Liver (tissue), 9 donors: ENCODE measurements around the gene CDC42SE2. TPM values are rescaled to one million over a fixed set of nuclear protein-coding genes. Genes with fewer than 3 reads are reported as not detected.

Experiments
- DNase-seq: peaks from one replicate; pipeline ENCODE4 v3.0.0-alpha.2; 2017; ENCODE audit warnings: low spot score
- H3K27ac ChIP-seq, 2 donors: one replicate each; pipeline ENCODE4 v1.7.0; 2013; ENCODE audit warnings: inconsistent platforms in 2 of 2, low read length in 2 of 2, control low read depth in 1 of 2, low read depth in 1 of 2, mild to moderate bottlenecking in 1 of 2
- H3K27me3 ChIP-seq, 4 donors: one replicate each; pipeline versions ENCODE4 v1.6.1 to v1.7.0; 2013; ENCODE audit warnings: low read length in 3 of 4, inconsistent platforms in 1 of 4, mild to moderate bottlenecking in 1 of 4, moderate library complexity in 1 of 4; ENCODE audit not compliant: control insufficient read depth in 4 of 4, insufficient read depth in 4 of 4
- H3K36me3 ChIP-seq, 4 donors: one replicate each; pipeline versions ENCODE4 v1.6.1 to v1.7.0; 2013; ENCODE audit warnings: low read length in 3 of 4, mild to moderate bottlenecking in 3 of 4, low read depth in 1 of 4, moderate library complexity in 1 of 4; ENCODE audit not compliant: control insufficient read depth in 4 of 4, insufficient read depth in 3 of 4
- H3K4me1 ChIP-seq, 4 donors: one replicate each; pipeline versions ENCODE4 v1.6.1 to v1.7.0; 2013; ENCODE audit warnings: low read length in 3 of 4, mild to moderate bottlenecking in 3 of 4, moderate library complexity in 1 of 4; ENCODE audit not compliant: control insufficient read depth in 4 of 4, insufficient read depth in 4 of 4
- H3K4me3 ChIP-seq, 3 donors: one replicate each; pipeline versions ENCODE4 v1.6.1 to v1.7.0; 2013; ENCODE audit warnings: low read length in 3 of 3, control low read depth in 1 of 3, low read depth in 1 of 3, mild to moderate bottlenecking in 1 of 3
- H3K9ac ChIP-seq, 2 donors: one replicate each; pipeline ENCODE4 v1.7.0; 2013; ENCODE audit warnings: low read length in 2 of 2, mild to moderate bottlenecking in 2 of 2, moderate library complexity in 2 of 2, control low read depth in 1 of 2, low read depth in 1 of 2
- H3K9me3 ChIP-seq, 4 donors: one replicate each; pipeline versions ENCODE4 v1.6.1 to v1.7.0; 2013; ENCODE audit warnings: low read length in 3 of 4; ENCODE audit not compliant: control insufficient read depth in 4 of 4
- ATF3 ChIP-seq: IDR thresholded peaks from 2 replicates; pipeline ENCODE4 v1.6.1; 2016; ENCODE audit warnings: antibody characterized with exemption
- CTCF ChIP-seq: fragments of 150-350 bp; IDR thresholded peaks from 2 replicates; pipeline ENCODE4 v1.5.1; 2017; ENCODE audit warnings: improper control_type of control experiment, low read depth, low read length; ENCODE audit not compliant: missing input control
- EGR1 ChIP-seq, 2 donors: IDR thresholded peaks; 2 replicates each; pipeline ENCODE4 v1.6.1; 2016 to 2018; ENCODE audit warnings: antibody characterized with exemption in 2 of 2, low read depth in 2 of 2
- FOXA1 ChIP-seq: IDR thresholded peaks from 2 replicates; pipeline ENCODE4 v1.6.1; 2016; ENCODE audit warnings: antibody characterized with exemption
- FOXA2 ChIP-seq: IDR thresholded peaks from 2 replicates; pipeline ENCODE4 v1.6.1; 2016; ENCODE audit warnings: antibody characterized with exemption
- GABPA ChIP-seq, 2 donors: IDR thresholded peaks in 1 of 2; conservative IDR thresholded peaks in 1 of 2; 2 replicates each; pipeline ENCODE4 v1.6.1; 2016; ENCODE audit warnings: antibody characterized with exemption in 2 of 2, mild to moderate bottlenecking in 1 of 2, moderate library complexity in 1 of 2
- HNF4G ChIP-seq: IDR thresholded peaks from 2 replicates; pipeline ENCODE4 v1.6.1; 2016; ENCODE audit warnings: antibody characterized with exemption
- JUND ChIP-seq, 2 donors: IDR thresholded peaks; 2 replicates each; pipeline ENCODE4 v1.6.1; 2016; ENCODE audit warnings: antibody characterized with exemption in 2 of 2
- MAX ChIP-seq: IDR thresholded peaks from 2 replicates; pipeline ENCODE4 v1.6.1; 2016; ENCODE audit warnings: antibody characterized with exemption
- NR2F2 ChIP-seq: IDR thresholded peaks from 2 replicates; pipeline ENCODE4 v1.6.1; 2016; ENCODE audit warnings: antibody characterized with exemption
- RAD21 ChIP-seq, 2 donors: IDR thresholded peaks; 2 replicates each; pipeline ENCODE4 v1.6.1; 2016; ENCODE audit warnings: antibody characterized with exemption in 2 of 2, mild to moderate bottlenecking in 2 of 2
- REST ChIP-seq: IDR thresholded peaks from 2 replicates; pipeline ENCODE4 v1.6.1; 2016; ENCODE audit warnings: antibody characterized with exemption, mild to moderate bottlenecking
- SP1 ChIP-seq: IDR thresholded peaks from 2 replicates; pipeline ENCODE4 v1.6.1; 2018; ENCODE audit warnings: antibody characterized with exemption, mild to moderate bottlenecking
- TAF1 ChIP-seq: conservative IDR thresholded peaks from 2 replicates; pipeline ENCODE4 v1.6.1; 2016; ENCODE audit warnings: antibody characterized with exemption, mild to moderate bottlenecking
- YY1 ChIP-seq: IDR thresholded peaks from 2 replicates; pipeline ENCODE4 v1.6.1; 2016; ENCODE audit warnings: antibody characterized with exemption, mild to moderate bottlenecking
- ZBTB33 ChIP-seq: IDR thresholded peaks from 2 replicates; pipeline ENCODE4 v1.6.1; 2016; ENCODE audit warnings: antibody characterized with exemption
- WGBS: extraction: QIAGEN DNeasy Blood & Tissue Kit; methylation state at CpG from one replicate; pipeline ENCODE4 v1.1.7; 2013; 5-methylcytosine and 5-hydroxymethylcytosine counted together
- polyA plus RNA-seq, 2 donors: library from polyadenylated mRNA; stranded (reverse) in 1 of 2; unstranded in 1 of 2; fragments of 200-250 nt in 1 of 2; fragments of >200 nt in 1 of 2; fragmentation: Nextera tagmentation in 1 of 2; extraction: Ambion mirVana in 1 of 2; gene quantifications; one replicate each; pipeline versions ENCODE4 v1.2.1 to v1.2.3, GENCODE V29; 2013 to 2015
- total RNA-seq, 2 donors: library from RNA; depleted of rRNA; stranded (reverse); fragments of >200 nt; gene quantifications; one replicate each; pipeline ENCODE4 v1.2.3, GENCODE V29; 2014
- donor health status: healthy.
- donor health status: healthy.
- donor health status: healthy.
- donor health status: healthy.
- donor health status: healthy.

CDC42SE2 gene
- total and polyA plus RNA-seq, 4 donors = 7.8 to 31.7 (median 17.0) TPM

- no peak overlapping the region for H3K9ac ChIP-seq
- DNase-seq = no peak
- no peaks in the 10 kb centered on the region for H3K9me3 ChIP-seq
- TF ChIP-seq HNF4G (no peak), FOXA1 (no peak), RAD21 (IDR thresholded peaks at IDR 0.05) (no peak), JUND (IDR thresholded peaks at IDR 0.05) (no peak), REST (no peak), FOXA2 (no peak), EGR1 (IDR thresholded peaks at IDR 0.05; ENCODE audit: low read depth in 2 of 2) (no peak), ATF3 (no peak), MAX (no peak), TAF1 (no peak), GABPA (IDR thresholded peaks at IDR 0.05 in 1 of 2, conservative IDR thresholded peaks at IDR 0.05 in 1 of 2) (no peak), CTCF (no peak), NR2F2 (no peak), SP1 (no peak), ZBTB33 (no peak), YY1 (no peak)
- H3K4me3 ChIP-seq = no peak overlapping the region
- H3K27me3 ChIP-seq = no peaks in the 10 kb centered on the region
- WGBS = 93% methylated on average over 4 of the region's 4 CpGs
- H3K27ac ChIP-seq = no peak overlapping the region
- H3K4me1 ChIP-seq = peaks cover 0 to 3% (median 0%) of the 10 kb centered on the region in 4 donors
- H3K36me3 ChIP-seq = no peaks in the 10 kb centered on the region
Measured at GRCh38 chr5:131413605-131414559, 150.0 kb downstream of the CDC42SE2 start.
